Mononuclear cell (primary cell): Measurements from ENCODE around the gene RAF1. TPM values are rescaled to one million over a fixed set of nuclear protein-coding genes. Genes with fewer than 3 reads are reported as not detected.
"Not testable (repeated sequence)": the region's sequence is repeated elsewhere in the genome, so short reads cannot be mapped to it uniquely, and the experiment has no call there.

Experiments
- H3K27me3 ChIP-seq: 2 replicates; pipeline ENCODE4 v1.6.0; 2011; ENCODE audit warnings: low read length, control low read depth; ENCODE audit not compliant: insufficient read depth
- H3K4me1 ChIP-seq: 2 replicates; pipeline ENCODE4 v1.5.1; 2011; ENCODE audit warnings: mild to moderate bottlenecking, low read length, control low read depth; ENCODE audit not compliant: insufficient read depth
- H3K4me3 ChIP-seq: 2 replicates; pipeline ENCODE4 v1.5.1; 2011; ENCODE audit warnings: mild to moderate bottlenecking, low read length, moderate library complexity
- H3K9me3 ChIP-seq: 2 replicates; pipeline ENCODE4 v1.5.1; 2011; ENCODE audit warnings: low read depth, mild to moderate bottlenecking, control low read depth, low read length
- total RNA-seq: library from RNA; depleted of rRNA; stranded (reverse); fragments of >200 nt; gene quantifications from one replicate; pipeline ENCODE4 v1.2.3, GENCODE V29; 2012

RAF1 gene
- total RNA-seq, 1 donor, result 176 TPM

DNA sequence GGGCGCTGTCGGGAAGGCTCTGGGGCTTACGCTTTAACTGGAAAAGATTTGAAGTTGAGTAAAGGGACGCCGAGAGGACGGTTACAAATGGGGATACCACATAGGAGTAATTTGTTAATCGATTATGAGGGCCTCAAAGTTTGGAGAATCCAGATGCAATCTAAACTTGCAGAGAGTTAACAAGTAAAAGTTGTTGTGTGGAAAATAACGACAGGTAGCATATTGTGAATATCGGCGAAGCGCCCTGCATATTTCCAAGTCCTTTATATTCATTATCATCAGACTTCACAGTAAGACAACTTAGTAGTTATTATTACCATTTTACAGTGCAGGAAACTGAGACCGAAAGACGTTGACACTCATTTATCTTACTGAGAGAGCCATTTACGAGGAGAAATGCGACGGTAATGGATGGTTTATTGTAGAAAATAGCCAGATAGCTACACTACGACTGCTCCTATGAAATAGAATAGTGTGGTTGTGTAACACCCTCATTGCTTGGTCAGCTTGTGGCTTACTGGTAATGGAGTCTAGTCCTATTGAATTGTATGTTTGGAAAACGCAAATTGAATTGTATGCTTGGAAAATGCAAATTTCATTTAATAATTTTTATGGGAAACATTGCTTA lies 106.3 kb downstream of the RAF1 start:
- H3K4me1 ChIP-seq, result peaks cover 52% of the 10 kb centered on the region

DNA sequence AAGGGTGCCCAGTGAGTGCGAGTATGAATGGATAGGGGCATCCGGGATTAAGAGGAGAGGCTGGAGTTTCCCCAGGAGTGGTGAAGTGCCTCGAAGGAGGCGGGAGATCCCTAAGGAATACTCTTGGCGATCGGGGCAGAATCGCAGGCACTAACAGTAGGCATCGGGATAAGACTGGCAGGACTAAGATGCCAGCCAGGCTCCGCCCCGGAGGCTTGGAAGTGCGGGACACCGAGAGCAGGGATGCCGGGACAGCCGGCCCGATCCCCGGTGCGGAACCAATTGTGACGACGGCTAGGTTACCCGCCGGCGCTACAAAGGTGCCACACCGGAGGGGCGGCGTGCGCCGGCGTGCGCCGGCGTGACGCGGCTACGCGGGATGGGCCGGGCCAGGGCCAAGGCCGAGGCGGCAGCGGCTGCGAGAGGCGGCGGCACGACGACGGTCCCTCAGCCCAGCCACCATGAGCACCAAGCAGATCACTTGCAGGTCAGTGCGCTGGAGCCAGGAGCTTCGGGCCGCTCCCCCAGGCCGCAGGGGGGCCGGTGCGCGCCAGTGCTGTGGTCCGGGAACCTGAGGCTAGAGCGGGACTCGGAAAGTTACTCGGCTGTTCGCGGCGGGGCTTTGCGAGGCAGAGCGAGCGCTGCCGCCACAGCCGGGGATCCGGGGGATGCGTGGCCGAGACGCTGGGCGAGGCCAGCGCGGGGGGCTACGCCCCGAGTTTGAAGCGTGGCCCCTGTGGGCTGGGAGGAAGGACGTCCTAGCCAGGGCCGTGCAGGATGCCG lies 107.0 kb downstream of the RAF1 start, which contains the start of gene MKRN2:
MKRN2 (plus strand) TSS at position 398 of the 783 bp plus-strand sequence; CDS start at position 462, 64 bp downstream.
- no peaks in the 10 kb centered on the region for H3K9me3 ChIP-seq
- H3K4me3 ChIP-seq, result peak within 1 kb of the TSS; percentile 64
- peaks cover 21% of the 10 kb centered on the region for H3K27me3 ChIP-seq
- H3K4me1 ChIP-seq, result peaks cover 49% of the 10 kb centered on the region

More for the DNA sequence above, 106.3 kb downstream of the RAF1 start:
- H3K9me3 ChIP-seq, result no peaks in the 10 kb centered on the region
- H3K27me3 ChIP-seq, result peaks cover 21% of the 10 kb centered on the region
- H3K4me3 ChIP-seq, result peak overlapping the region; percentile 64

DNA sequence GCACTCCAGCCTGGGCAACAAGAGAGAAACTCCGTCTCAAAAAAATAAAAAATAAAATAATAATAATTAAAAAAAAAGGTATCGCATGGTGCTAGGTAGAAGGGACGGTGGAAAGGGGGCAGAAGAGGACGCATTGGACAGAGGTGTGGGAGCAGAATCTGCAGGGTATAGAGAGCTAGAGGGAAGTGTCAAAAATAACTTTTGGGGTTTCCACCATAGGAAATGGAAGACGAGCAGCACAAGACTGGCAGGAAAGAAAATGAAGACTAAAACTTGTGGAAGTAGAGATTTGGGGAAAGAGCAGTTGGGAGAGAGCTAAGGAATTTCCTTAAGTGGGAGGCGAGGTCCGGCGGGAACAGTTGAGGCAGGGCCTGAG lies 107.6 kb downstream of the RAF1 start:
- peaks cover 46% of the 10 kb centered on the region for H3K4me1 ChIP-seq

DNA sequence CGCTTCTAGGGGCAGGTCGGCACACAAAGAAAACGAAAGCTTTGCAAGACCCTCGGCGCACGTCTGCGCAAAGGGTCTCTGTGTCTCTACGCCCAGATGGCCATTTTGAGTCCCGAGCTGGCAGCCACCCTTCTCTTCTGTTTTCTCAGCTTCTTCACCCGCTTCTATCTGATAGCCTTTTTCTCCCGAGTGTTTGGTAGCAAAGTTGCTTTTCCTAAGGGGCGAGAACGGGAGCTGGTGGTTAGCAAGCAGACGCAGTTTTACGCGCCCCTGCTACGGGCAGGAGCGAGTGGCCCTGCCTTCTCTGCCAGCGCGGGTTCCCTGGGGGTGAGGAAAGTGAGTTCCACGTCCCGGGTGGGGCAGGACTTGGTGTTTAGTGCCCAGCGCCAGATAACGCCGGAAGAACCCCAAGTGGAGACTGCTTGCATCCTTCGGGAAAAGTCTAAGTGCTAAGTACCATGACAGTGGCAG lies 110.0 kb downstream of the RAF1 start:
- Histone ChIP-seq H3K4me3 (peak overlapping the region; percentile 27), H3K27me3 (peaks cover 21% of the 10 kb centered on the region), H3K4me1 (peaks cover 28% of the 10 kb centered on the region), H3K9me3 (no peaks in the 10 kb centered on the region)

More for the DNA sequence above, 107.6 kb downstream of the RAF1 start:
- H3K27me3 ChIP-seq, result peaks cover 21% of the 10 kb centered on the region
- H3K4me3 ChIP-seq, result peak overlapping the region; percentile 64
- no peaks in the 10 kb centered on the region for H3K9me3 ChIP-seq

DNA sequence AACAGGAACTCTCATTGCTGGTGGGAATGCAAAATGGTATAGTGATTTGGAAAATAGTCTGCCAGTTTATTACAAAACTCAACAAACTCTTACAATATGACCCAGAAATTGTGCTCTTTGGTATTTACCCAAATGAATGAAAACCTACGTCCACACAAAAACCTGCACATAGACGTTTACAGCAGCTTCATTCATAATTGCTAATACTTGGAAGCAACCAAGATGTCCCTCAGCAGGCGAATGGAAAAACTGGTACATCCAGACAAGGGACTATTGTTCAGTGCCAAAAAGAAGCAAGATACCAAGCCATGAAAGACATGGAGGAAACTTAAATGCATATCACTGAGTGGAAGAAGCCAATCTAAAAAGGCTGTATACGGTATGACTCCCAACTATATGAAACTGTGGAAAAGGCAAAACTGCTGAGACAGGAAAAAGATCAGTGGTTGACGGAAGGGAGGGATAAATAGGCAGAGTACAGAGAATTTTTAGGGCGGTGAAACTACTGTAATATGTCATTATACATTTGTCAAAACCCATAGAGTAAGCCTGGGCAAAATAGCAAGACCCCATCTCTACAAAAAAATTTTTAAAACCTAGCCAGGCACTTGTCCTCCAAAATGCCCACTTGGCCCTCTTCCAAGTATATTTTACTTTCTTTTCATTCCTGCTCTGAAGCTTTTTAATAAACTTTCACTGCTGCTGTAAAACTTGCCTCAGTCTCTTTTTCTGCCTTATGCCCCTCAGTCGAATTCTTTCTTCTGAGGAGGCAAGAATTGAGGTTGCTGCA lies 113.8 kb downstream of the RAF1 start:
- Histone ChIP-seq H3K9me3 (no peaks in the 10 kb centered on the region), H3K4me1 (peaks cover 9% of the 10 kb centered on the region), H3K27me3 (peaks cover 17% of the 10 kb centered on the region), H3K4me3 (no peak overlapping the region)

DNA sequence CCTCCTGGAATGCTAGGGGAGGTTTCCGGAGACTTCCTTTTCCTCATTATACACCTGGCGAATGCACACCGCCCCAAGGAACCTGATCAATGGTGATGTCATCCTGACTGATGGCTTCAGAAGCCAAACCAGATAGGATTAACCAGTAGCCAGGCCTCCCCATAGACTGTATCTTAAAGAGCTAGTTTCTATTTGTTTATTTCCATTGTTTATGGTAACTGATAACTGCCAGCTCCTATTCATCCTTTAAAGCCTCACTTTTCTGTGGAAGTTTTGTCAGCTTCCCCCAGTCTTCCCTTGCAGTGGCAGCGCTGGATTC lies 118.5 kb downstream of the RAF1 start, which contains the start of gene MKRN2OS:
MKRN2OS (minus strand) TSS at position 27 of the 319 bp plus-strand sequence. CDS start 35 bp downstream, outside the sequence.
- H3K27me3 ChIP-seq, result no peaks in the 10 kb centered on the region
- H3K4me1 ChIP-seq, result no peaks in the 10 kb centered on the region
- no peaks in the 10 kb centered on the region for H3K9me3 ChIP-seq
- H3K4me3 ChIP-seq, result no peak within 1 kb of the TSS

DNA sequence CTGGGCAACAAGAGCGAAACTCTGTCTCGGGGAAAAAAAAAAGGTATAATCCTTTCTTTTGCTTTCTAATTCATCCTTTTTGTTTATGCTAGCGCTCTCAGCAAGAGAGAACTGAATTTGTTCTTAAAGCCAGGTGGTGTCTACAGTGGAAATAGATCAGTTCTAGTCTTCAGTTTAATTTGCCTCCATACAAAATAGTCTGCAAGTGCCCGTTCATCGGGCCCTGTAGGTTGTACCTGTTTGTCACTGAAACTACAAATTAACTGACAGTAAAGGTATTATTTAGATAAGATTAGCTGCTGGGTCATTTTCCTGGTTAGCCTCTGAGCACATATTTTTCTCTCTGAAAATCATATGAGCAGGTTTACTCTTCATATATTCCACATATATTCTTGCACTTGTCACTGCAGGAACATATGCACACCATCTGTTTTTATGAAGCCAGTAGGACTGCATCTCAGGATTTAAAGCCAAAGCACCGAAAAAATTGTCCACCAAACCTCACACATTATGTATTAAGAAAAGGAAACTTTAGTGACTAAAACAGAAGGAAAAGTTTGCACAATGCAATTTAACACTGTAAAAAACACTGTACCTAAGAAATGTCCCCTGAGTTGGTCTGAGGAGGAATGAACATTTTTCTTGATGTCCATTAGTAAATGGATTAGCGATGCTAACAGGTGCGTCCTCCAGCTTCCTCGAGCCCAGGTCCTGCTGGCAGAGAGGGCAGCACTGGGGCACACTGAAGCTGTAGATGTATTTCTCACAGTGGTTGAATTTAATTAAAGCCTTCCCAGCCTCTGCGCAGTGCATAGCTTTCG lies 119.1 kb downstream of the RAF1 start:
- Histone ChIP-seq H3K4me3 (no peak overlapping the region), H3K4me1 (no peaks in the 10 kb centered on the region), H3K9me3 (no peaks in the 10 kb centered on the region), H3K27me3 (no peaks in the 10 kb centered on the region)

DNA sequence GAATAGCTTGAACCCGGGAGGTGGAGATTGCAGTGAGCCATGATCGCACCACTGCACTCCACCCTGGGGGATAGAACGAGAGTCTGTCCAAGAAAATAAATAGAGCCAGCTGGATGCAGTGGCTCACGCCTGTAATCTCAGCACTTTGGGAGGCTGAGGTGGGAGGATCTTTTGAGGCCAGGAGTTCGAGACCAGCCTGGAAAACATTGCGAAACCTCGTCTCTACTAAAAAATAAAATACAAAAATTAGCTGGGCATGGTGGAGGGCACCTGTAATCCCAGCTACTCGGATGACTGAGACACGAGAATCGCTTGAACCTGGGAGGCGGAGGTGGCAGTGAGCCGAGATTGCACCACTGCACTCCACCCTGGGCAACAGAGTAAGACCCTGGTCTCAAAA lies 120.4 kb downstream of the RAF1 start:
- not testable (repeated sequence) for H3K9me3 ChIP-seq, H3K27me3 ChIP-seq, H3K4me3 ChIP-seq, H3K4me1 ChIP-seq

DNA sequence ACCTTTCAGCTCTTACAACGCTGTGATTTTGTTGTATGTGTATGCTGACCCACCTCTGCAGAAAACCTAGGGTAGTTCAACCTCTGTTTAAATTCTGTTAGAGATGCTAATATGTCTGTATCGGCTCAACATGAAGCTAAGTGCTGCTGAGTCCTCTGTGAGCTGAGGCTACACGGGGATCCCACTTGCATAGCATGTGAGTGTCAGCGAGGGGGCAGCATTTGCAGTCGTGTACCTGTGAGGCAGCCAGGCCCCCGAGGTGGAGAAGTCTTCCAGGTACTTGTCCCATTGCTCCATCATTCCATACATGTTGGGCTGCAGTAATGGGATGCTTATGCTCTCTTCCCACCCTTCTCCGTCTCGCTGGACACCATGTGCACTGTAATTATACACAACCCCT lies 122.3 kb downstream of the RAF1 start:
- Histone ChIP-seq H3K4me1 (no peaks in the 10 kb centered on the region), H3K9me3 (no peaks in the 10 kb centered on the region), H3K27me3 (no peaks in the 10 kb centered on the region), H3K4me3 (no peak overlapping the region)

DNA sequence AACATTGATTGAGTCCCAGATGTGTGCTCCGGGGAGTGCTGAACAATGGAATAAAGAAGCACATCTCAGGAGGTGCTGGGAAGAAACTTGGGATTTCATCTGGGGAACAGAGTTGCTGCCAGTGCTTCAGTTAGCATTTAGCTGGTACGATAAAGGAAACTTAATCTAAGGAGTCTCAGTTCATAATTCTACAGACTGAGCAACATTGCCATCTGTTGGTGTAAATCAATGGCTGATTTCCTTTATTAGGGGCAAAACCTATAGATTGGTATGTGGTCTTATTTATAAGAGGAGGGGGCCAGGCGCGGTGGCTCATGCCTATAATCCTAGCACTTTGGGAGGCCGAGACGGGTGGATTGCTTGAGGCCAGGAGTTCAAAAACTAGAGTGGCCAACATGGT lies 127.5 kb downstream of the RAF1 start:
- H3K27me3 ChIP-seq, result no peaks in the 10 kb centered on the region
- H3K4me3 ChIP-seq, result no peak overlapping the region
- H3K9me3 ChIP-seq, result no peaks in the 10 kb centered on the region
- H3K4me1 ChIP-seq, result no peaks in the 10 kb centered on the region

Other genes starting within 250 kb of the RAF1 start
- gene TSEN2, start 179.6 kb downstream of the RAF1 start, total RNA-seq, result 12.7 TPM
- not detected for gene MKRN2OS, start 118.6 kb downstream of the RAF1 start, total RNA-seq
- gene MKRN2, start 107.0 kb downstream of the RAF1 start, total RNA-seq, result 19.7 TPM
- 3.8 TPM for gene TMEM40, start 95.1 kb upstream of the RAF1 start, total RNA-seq
- 0.84 TPM for gene CAND2, start 132.6 kb upstream of the RAF1 start, total RNA-seq
- gene RPL32, start 177.4 kb upstream of the RAF1 start, total RNA-seq, result 2,127 TPM